Transverse colon (tissue), 4 donors: ENCODE data around the gene COG4. TPM values are rescaled to one million over a fixed set of nuclear protein-coding genes. Genes with fewer than 3 reads are reported as not detected.

Experiments used
- DNase-seq: peaks from one replicate; pipeline ENCODE4 v3.0.0-alpha.2; 2019
- H3K27ac ChIP-seq, 4 donors: fragments of 200-600 bp; sonication (generic); 2 replicates each; pipeline ENCODE4 v1.5.1; 2016 to 2018; ENCODE audit warnings: inconsistent platforms in 4 of 4
- H3K27me3 ChIP-seq: fragments of 200-600 bp; sonication (generic); 2 replicates; pipeline ENCODE4 v1.5.1; 2017; ENCODE audit warnings: inconsistent platforms
- H3K36me3 ChIP-seq, 4 donors: fragments of 200-600 bp; sonication (generic); 2 replicates each; pipeline ENCODE4 v1.5.1; 2017 to 2019; ENCODE audit warnings: inconsistent platforms in 4 of 4
- H3K4me1 ChIP-seq, 4 donors: fragments of 200-600 bp; sonication (generic); 2 replicates each; pipeline ENCODE4 v1.5.1; 2017 to 2020; ENCODE audit warnings: inconsistent platforms in 4 of 4
- H3K4me3 ChIP-seq, 4 donors: fragments of 200-600 bp; sonication (generic); 1 replicate in 1 of 4; 2 replicates in 3 of 4; pipeline versions ENCODE4 v1.5.1 to v1.6.1; 2017 to 2019; ENCODE audit warnings: inconsistent platforms in 4 of 4
- H3K9me3 ChIP-seq, 2 donors: fragments of 200-600 bp; sonication (generic); 2 replicates each; pipeline ENCODE4 v1.5.1; 2017 to 2019; ENCODE audit warnings: inconsistent platforms in 2 of 2
- EP300 ChIP-seq: sonication (generic); formaldehyde crosslinking; IDR thresholded peaks from one replicate; pipeline ENCODE4 v1.6.1; 2017; ENCODE audit warnings: antibody characterized with exemption, low read depth
- POLR2A ChIP-seq: fragments of 450-650 bp; IDR thresholded peaks from one replicate; pipeline ENCODE4 v1.6.1; 2016; ENCODE audit warnings: antibody characterized with exemption, mild to moderate bottlenecking, moderate library complexity
- POLR2AphosphoS5 ChIP-seq, 3 donors: sonication (generic); formaldehyde crosslinking; IDR thresholded peaks; one replicate each; pipeline ENCODE4 v1.6.1; 2016; ENCODE audit warnings: antibody characterized with exemption in 3 of 3
- WGBS, 2 donors: methylation state at CpG; one replicate each; pipeline ENCODE4 v1.1.5; 2018; ENCODE audit warnings: low coverage in 1 of 2; 5-methylcytosine and 5-hydroxymethylcytosine counted together
- in situ Hi-C, 4 donors: fragments of 200-750 bp; cut with MboI; loops; one replicate each; pipeline versions ENCODE4 v1.15.0 to v1.15.1; 2017; ENCODE audit warnings: low sequenced_read_pairs in 3 of 4, low pct_ligation_motif_present in 1 of 4, low pct_unique_long_range_greater_than_20kb in 1 of 4
- intact Hi-C: fragments of 100-400 bp; cut with DNase I; formaldehyde crosslinking; loops from one replicate; pipeline ENCODE4 v1.15.1; 2023; ENCODE audit warnings: low total_unique reads
- total RNA-seq, 4 donors: library from RNA; depleted of rRNA; stranded (reverse); fragments of >200 nt; gene quantifications; one replicate each; pipeline ENCODE4 v1.1.0, GENCODE V29; 2016
- TF ChIP-seq, protein P1 (sequence below), 5 experiments: fragments of 200-600 bp in 3 of 5; fragments of 450-650 bp in 2 of 5; sonication (generic) in 3 of 5; IDR thresholded peaks; 1 replicate in 2 of 5; 2 replicates in 3 of 5; pipeline ENCODE4 v1.5.1; 2016 to 2017; ENCODE audit warnings: antibody characterized with exemption in 5 of 5, inconsistent platforms in 3 of 5, mild to moderate bottlenecking in 2 of 5, moderate library complexity in 1 of 5

Gene COG4
- total RNA-seq, 4 donors from 2014 or later, result 55.4 to 200 (median 64.0) TPM

DNA sequence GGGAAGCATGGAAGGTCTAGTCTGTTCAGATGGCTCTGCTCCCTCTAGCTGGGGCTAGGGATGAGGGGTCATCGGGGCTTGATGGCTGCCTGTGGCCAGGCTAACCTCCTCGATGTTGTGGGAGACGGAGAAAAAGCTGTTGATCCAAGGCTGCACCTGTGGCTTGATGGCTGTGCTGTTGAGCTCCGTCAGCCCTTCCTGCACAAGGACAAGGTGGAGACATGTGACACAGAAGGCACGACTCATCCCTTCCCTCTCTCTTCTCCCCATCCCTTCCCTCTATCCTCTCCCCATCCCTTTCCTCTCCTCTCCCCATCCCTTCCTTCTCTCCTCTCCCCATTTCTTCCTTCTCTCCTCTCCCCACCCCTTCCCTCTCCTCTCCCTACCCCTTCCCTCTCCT, 40.7 kb downstream of the COG4 start:
- 40 to 81% methylated on average over 1 to 5 of the region's 5 CpGs for WGBS, 2 donors
- TF ChIP-seq POLR2A (no peak), POLR2AphosphoS5 (IDR thresholded peaks at IDR 0.05) (no peak), EP300 (no peak)
- TF ChIP-seq, protein P1, sequence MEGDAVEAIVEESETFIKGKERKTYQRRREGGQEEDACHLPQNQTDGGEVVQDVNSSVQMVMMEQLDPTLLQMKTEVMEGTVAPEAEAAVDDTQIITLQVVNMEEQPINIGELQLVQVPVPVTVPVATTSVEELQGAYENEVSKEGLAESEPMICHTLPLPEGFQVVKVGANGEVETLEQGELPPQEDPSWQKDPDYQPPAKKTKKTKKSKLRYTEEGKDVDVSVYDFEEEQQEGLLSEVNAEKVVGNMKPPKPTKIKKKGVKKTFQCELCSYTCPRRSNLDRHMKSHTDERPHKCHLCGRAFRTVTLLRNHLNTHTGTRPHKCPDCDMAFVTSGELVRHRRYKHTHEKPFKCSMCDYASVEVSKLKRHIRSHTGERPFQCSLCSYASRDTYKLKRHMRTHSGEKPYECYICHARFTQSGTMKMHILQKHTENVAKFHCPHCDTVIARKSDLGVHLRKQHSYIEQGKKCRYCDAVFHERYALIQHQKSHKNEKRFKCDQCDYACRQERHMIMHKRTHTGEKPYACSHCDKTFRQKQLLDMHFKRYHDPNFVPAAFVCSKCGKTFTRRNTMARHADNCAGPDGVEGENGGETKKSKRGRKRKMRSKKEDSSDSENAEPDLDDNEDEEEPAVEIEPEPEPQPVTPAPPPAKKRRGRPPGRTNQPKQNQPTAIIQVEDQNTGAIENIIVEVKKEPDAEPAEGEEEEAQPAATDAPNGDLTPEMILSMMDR (IDR thresholded peaks at IDR 0.05), result no peak
- in situ Hi-C loops, result no loop called here
- Histone ChIP-seq H3K9me3 (no peaks in the 10 kb centered on the region), H3K4me1 (no peaks in the 10 kb centered on the region), H3K27ac (no peak overlapping the region), H3K27me3 (no peaks in the 10 kb centered on the region), H3K36me3 (peaks cover 0 to 17% (median 7%) of the 10 kb centered on the region in 4 donors), H3K4me3 (no peak overlapping the region)
- no peak for DNase-seq
- intact Hi-C loops, result no loop called here

DNA sequence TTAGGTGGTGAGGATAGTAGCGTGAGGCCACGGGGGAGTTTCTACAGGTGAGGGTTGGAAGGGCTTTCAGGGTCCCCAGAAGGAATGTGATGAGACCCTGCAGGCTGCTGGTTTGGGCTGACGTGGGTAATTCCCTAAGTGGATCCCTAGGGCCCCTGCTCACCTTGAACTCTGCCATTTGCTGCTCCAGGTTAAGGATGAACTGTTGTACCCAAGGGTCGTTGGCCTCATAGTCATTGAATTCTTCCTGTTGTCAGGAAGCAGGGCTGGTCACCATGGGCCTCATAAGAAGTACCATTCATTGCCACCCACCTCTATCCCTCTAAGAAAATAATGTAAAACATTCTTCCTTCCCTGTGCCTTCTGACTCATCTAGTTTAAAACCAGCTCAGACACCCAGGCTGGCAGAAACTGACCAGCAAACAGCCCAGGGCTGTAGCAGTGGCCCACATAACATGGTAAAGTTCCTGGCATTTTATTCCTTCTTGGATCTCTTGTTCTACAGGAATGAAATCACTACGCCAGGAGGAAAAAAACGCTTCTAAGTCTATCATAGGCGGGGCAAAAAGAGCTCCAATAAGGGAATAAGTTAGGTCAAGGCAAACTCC, 41.3 kb downstream of the COG4 start:
- DNase-seq, result no peak
- H3K4me3 ChIP-seq, result no peak overlapping the region
- peaks cover 0 to 17% (median 7%) of the 10 kb centered on the region in 4 donors for H3K36me3 ChIP-seq
- WGBS, 2 donors, result 85% methylated on average over 7 of the region's 7 CpGs; no CpG with 5 or more reads in 1 of the 2 donors
- in situ Hi-C loops, result no loop called here
- H3K27me3 ChIP-seq, result no peaks in the 10 kb centered on the region
- no peak overlapping the region for H3K27ac ChIP-seq
- intact Hi-C loops, result no loop called here
- H3K4me1 ChIP-seq, result no peaks in the 10 kb centered on the region
- H3K9me3 ChIP-seq, result no peaks in the 10 kb centered on the region
- TF ChIP-seq POLR2A, result no peak
- TF ChIP-seq POLR2AphosphoS5 (IDR thresholded peaks at IDR 0.05), result no peak

DNA sequence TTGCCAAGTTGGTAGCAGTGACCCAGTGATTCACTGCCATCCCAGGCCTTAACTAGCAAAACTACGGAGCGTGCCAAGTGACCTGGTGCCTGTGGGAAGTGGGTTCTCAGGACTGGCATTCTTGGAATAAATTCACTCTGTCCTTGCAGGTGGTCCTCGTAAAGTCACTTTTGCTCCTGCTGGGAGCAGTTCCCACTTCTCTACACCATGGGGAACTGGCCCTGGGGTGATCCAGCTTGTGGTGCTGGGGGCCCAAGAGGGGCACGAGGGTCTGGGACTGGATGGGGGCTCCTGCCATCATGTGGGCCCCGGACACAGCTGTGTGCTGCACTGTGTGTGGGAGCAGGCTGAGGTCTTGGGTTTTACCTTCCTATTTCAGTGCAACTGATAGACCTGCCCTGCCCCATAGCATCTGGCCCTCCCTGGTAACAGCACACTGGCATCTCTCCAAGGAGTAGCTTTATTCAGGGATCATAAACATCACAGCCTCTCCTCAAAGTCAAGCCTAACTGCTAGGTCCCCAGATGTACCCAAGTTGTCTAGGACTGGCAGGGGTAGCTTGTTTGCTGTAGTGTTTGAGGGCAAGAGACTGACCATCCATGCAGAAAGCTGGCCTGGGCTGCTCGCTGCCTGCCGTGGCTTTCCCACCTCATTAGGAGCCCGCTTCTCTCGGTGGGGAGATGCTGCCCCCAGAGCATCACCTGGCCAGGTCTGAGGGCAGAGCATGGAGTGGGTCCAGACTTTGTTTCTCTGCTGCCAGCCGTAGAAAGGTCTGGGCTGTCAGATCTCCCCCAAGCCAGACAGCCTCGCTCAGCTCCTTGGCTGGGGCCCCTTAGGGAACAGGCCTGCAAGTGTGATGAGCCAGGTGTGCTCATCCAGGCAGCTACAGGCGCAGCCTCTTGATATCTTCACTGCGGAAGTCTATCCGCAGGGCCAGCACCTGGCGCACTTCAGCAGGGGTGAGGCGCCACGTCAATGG, 42.9 kb downstream of the COG4 start:
- Histone ChIP-seq H3K4me3 (no peak overlapping the region), H3K36me3 (peaks cover 0 to 17% (median 7%) of the 10 kb centered on the region in 4 donors), H3K4me1 (no peaks in the 10 kb centered on the region), H3K9me3 (no peaks in the 10 kb centered on the region), H3K27ac (no peak overlapping the region), H3K27me3 (no peaks in the 10 kb centered on the region)
- intact Hi-C loops, result no loop called here
- no peak for DNase-seq
- TF ChIP-seq POLR2AphosphoS5 (IDR thresholded peaks at IDR 0.05) (no peak), POLR2A (no peak), EP300 (no peak)
- TF ChIP-seq, protein P1 (IDR thresholded peaks at IDR 0.05), result no peak
- in situ Hi-C loops, result no loop called here
- WGBS, 2 donors, result 84% methylated on average over 17 of the region's 17 CpGs; no CpG with 5 or more reads in 1 of the 2 donors

DNA sequence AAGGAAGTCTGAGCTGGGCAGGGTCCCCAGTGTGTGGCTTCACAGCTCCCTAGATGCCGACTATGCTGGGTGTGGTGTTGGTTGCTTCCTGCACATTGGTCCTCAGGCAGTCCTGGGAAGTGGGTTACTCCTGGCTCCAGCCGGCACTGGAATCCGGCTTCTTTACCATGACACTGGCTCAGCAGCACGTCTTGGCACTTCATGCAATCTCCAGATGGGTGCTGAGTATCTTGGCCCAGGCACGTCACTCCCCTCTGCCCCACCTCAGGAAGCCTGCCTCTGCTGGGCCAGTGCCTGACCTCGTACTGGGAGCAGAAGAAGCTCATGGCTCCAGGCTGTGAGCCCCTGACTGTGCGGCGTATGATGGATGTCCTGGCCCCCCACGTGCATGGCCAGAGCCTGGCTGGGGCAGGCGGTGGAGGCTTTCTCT, 44.4 kb downstream of the COG4 start:
- WGBS, 2 donors, result 84% methylated on average over 10 of the region's 10 CpGs; no CpG with 5 or more reads in 1 of the 2 donors
- DNase-seq, result no peak
- peaks cover 0 to 10% (median 4%) of the 10 kb centered on the region in 4 donors for H3K36me3 ChIP-seq
- H3K9me3 ChIP-seq, result no peaks in the 10 kb centered on the region
- intact Hi-C loops (no loop called here), in situ Hi-C loops (no loop called here)
- H3K4me1 ChIP-seq, result no peaks in the 10 kb centered on the region
- no peak overlapping the region for H3K27ac ChIP-seq
- TF ChIP-seq EP300 (no peak), POLR2A (no peak), POLR2AphosphoS5 (IDR thresholded peaks at IDR 0.05) (no peak)
- TF ChIP-seq, protein P1 (IDR thresholded peaks at IDR 0.05), result no peak
- no peak overlapping the region for H3K4me3 ChIP-seq
- no peaks in the 10 kb centered on the region for H3K27me3 ChIP-seq
